GM18861 (cell line): ENCODE data around the gene CACNB2.

Source experiments
- ATAC-seq: cut with Tn5 transposase; IDR thresholded peaks from one replicate; pipeline ENCODE4 v1.9.1; 2021; ENCODE audit not compliant: unreplicated experiment

CACNB2 gene

GRCh38 chr10:18278181-18278580, 138.0 kb downstream of the CACNB2 start:
- no peak for ATAC-seq

- no peak for ATAC-seq
These were observed 138.9 kb downstream of the CACNB2 start for GRCh38 chr10:18279173-18279572.

DNA sequence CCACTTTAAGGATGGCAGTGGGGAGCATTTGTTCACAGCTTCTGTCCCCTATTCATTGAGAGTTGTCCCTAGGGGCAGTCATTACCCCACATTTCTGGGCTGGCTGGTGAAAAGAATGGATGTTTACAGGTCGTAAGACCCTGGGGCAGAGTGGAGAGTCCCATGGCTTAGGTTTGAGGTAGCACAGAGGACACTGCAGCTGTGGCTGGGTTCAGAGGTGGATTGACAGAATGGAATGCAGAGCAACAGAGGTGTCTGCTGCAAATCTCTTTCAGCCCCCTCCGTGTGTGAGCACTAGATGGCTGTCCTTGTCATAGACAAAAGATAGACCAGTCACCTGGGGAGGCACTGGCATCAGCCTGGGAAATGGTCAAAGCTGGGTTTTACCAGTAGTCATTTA, 141.9 kb downstream of the CACNB2 start:
- ATAC-seq: no peak

GRCh38 chr10:18290651-18291313, 150.6 kb downstream of the CACNB2 start:
- ATAC-seq: no peak

DNA sequence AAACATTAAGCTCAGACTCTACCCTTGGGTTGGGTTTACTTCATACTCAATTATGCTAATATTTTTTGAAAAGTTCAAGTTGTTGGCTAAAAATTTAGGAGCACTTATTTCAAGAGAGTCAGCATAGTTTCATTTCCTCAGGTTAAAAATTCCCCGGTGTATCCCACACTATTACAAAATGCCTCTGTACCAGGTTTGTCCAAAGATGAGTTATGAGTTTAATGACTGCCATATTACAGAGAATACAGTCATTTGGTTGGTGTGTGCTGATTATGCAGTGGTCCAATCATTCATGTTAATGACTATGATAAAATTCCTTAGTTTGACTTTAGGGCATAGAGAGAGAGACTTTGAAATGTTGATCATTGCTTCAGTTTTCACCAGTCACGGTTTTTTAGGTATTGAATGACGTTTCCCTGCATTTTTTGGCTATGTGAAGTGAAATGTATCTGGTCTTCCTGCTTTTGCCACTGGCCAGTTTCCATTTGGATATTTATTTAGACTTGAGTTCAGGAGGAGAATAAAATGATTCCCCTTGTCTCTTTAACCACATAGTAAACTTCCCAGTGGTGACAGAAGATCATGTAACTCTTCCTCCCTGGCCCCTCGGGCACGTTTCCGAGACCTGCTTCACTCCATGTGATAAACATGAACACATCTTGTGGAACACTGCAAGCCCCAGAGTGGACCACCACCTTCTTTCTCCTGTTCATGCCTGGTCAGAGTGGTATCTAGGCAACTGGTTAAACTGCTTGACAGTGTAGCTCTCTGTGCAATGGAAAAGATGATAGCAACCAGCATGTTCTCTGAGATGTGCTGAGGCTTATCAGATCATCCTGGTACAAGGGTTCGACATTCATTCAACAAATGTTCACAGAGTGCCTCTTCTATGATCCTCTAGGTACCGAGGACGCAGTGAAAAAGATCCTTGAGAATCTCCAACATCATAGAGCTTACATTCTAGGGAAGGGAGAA, 153.6 kb downstream of the CACNB2 start:
- no peak for ATAC-seq

DNA sequence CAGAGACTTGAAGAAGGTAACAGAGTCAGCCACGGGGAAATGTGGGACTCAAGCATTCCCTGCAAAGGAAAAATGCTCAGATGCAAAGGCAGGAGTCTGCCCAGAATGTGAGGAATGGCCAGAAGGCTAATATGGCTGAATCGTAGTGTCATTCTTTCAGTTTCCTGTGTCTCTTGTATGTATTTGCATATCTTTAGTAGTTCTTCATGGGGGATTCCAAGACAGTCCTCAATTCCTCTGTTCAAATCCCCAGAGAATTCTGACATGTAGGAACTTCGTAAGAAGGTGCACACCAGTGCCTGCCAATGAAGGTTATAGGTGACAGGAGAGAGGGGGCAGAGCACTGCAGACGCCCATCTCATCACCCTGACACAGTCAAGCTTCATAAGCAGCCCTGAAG, 154.4 kb downstream of the CACNB2 start:
- ATAC-seq: no peak

- no peak for ATAC-seq
These were observed 157.4 kb downstream of the CACNB2 start for GRCh38 chr10:18297659-18298058.

GRCh38 chr10:18298256-18298655, 158.0 kb downstream of the CACNB2 start:
- ATAC-seq: no peak

DNA sequence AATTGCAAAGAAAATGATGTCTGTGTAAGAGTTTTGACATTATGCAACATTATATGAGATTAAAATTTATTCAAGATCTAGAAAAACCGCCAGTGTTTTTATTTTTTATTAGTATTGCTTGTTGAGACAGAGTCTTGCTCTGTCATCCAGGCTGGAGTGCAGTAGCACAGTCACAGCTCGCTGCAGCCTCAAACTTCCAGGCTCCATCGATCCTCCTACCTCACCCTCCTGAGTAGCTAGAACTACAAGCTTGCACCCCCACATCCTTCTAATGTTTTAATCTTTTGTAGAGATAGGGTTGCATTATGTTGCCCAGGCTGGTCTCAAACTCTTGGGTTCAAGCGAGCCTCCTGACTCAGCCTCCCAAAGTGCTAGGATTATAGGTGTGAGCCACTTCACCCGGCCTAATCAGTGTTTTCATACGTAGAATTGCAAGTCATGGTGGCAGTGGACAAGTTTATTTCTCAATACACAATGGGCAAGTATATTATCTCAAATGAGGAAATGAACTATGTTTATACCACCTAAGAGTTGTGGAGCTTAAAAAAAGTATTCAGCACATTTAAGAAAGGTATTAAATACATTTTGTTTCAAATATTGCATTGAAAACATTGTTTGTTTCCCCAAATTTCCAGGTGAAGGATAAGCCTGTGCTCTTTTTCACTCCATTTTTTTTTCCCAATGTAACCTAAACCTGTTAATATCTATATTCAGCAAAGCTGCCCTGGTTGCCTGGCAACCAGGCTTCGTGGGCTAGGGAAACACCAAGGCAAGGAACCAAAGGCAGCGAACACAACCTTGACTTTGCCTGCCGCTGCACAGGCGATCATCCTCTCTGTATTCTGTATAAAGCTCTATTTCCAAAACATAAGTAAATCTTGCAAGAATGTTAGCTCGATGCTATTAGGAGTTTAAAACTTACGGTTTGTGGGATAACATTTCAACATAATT, 163.9 kb downstream of the CACNB2 start:
- ATAC-seq: no peak

- ATAC-seq: no peak
These were observed 165.8 kb downstream of the CACNB2 start for GRCh38 chr10:18306031-18306430.

DNA sequence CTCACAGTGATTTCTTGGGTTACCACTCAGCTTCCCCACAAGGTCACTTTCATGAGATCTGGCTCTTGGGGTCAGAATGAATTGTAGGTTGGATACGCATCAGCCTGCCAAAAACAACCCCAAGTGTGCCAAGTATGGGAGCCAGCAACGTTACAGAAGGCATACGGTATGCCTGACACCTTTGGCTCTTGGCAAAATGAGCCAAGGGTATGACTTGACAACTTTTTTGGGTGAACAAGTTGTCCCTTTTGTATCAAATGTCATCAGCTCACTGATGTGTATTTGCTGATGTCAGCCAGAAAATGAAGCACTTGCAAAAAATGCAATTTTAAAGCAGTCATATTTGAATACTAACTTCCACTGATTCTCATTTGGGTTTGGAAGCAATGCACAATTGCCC, 168.4 kb downstream of the CACNB2 start:
- no peak for ATAC-seq

- ATAC-seq: no peak
These were observed 170.5 kb downstream of the CACNB2 start for GRCh38 chr10:18310761-18311160.

DNA sequence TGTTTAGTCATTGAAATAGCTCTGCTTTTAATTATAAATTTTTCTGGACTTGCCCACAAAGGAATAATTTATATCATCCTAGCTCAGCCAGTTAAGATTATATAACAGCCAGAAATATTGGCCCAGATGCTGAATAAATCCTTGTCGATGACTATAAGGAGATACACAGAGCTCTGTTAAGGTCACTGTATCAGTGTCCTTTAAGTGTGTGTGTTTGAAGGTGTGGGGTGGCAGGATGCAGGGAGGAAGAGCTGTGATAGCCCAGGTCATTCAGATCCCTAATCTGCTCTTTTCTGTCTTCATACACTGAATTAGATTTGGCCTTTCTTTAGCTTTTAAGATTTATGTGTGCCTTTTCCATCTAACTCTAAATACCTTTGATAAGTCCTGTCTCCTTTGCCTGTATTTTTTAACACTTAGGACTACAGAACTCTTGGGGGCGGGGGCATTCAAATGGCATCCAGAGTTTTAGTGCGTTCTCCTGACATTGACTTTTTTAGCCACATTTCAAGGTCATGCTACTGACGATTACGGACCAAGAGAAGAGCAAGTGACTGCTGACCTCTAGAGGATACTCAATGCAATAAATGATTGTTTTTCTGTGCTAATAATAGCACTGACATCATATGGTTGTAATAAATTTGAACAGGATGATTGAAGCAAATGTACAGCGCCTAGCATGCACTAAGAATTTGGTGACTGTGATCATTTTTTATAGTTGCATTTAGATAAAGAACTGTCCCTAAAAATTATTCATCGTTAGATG, 172.3 kb downstream of the CACNB2 start:
- peak; percentile 89 for ATAC-seq

- ATAC-seq: no peak
These were observed 172.9 kb downstream of the CACNB2 start for GRCh38 chr10:18313140-18313530.

GRCh38 chr10:18313626-18314025, 173.4 kb downstream of the CACNB2 start:
- no peak for ATAC-seq

- ATAC-seq: no peak
These were observed 179.4 kb downstream of the CACNB2 start for GRCh38 chr10:18319628-18320027.

DNA sequence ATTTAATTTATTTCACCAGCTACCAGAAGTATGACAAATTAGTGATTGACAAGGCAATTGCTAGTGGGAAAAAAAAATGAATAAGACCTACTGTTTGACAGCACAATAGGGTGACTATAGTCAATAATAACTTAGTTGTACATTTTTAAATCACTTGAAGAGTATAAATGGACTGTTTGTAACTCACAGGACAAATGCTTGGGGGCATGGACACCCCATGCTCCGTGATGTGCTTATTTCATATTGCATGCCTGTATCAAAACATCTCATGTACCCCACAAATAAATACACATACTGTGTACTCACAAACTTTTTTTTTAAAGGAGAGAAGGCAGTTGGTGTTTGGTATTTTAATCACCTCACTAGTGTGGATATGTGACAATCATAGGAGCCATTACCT, 181.1 kb downstream of the CACNB2 start:
- ATAC-seq: no peak

DNA sequence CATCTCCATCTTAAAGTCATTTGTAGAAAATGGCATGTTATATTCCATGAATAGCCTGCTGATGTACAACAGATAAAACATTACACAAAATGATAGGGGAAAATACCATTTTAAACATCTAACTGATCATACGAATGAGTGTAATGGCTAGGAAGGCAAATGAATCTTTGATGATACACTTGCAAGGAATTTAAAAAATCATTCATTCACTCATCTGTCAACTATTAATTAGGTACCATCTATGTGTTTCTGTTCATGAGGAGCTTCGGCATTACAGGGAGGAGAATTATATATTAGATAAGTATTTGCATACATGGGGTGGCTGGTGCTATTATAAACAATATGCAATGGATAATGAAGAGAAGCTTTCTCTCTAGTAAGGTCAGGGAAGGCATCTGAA, 183.7 kb downstream of the CACNB2 start:
- ATAC-seq: no peak

DNA sequence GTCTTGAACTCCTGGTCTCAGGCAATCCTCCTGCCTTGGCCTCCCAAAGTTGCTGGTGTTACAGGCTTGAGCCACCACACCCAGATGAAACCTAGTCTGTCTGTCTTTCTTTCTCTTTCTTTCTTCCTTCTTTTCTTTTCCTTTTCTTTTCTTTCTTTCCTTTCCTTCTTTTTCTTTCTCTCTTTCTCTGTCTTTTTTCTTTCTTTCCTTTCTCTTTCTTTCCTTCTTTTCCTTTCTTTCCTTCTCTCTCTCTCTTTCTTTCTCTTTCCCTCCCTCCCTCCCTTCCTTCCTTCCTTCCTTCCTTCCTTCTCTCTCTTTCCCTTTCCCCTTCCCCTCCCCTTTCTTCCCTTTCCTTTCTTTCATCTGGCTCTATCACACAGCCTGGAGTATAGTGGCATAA, 185.2 kb downstream of the CACNB2 start:
- ATAC-seq: no peak

GRCh38 chr10:18325889-18326531, 185.8 kb downstream of the CACNB2 start:
- ATAC-seq: no peak
